K562 (cell line): ENCODE data around the gene POLR1H. TPM values are rescaled to one million over a fixed set of nuclear protein-coding genes. Genes with fewer than 3 reads are reported as not detected.

Experiments used
- ATAC-seq: fragments of 200-7000 bp; cut with Tn5 transposase; 3 replicates; pipeline ENCODE4 v1.9.1; 2020; ENCODE audit warnings: moderate library complexity
- BruUV-seq: library from RNA; stranded (reverse); fragments of 400-500 nt; replicated peaks from 2 replicates; lab custom pipeline; 2021; lab: Mats Ljungman, UMichigan
- CTCF ChIA-PET: fragments of 300-600 bp; formaldehyde crosslinking; extraction: SDS; loops from one replicate; lab custom pipeline; 2021; ENCODE audit warnings: low intra/inter-chr PET ratio; lab: Yijun Ruan, JAX
- POLR2A ChIA-PET: fragments of 300-600, 350-650 bp; sonication (Branson Sonifier 250); formaldehyde crosslinking; extraction: SDS; loops from one replicate; lab custom pipeline; 2021; ENCODE audit warnings: antibody characterized with exemption, inconsistent platforms; lab: Yijun Ruan, JAX
- DNase-seq, 4 experiments: peaks; one replicate each; pipeline versions ENCODE4 v3.0.0 to v3.0.0-alpha.2; 2011 to 2018; ENCODE audit warnings: low spot score in 3 of 4, mixed read lengths in 3 of 4; ENCODE audit errors: extremely low read depth in 1 of 4
- FAIRE-seq: peaks from 2 replicates; lab custom pipeline; 2011; peaks lifted over from hg19 to GRCh38; lab: Jason Lieb, UNC
- H2AFZ ChIP-seq: 2 replicates; pipeline ENCODE4 v1.6.0; 2011; ENCODE audit warnings: low read depth, low read length, control low read depth, inconsistent platforms
- H3K27ac ChIP-seq: fragments of 200-600 bp; 3 replicates; pipeline ENCODE4 v1.8.0; 2011; ENCODE audit warnings: low read depth, mild to moderate bottlenecking, control low read depth, inconsistent platforms, low read length, moderate library complexity, mixed read lengths; ENCODE audit errors: extremely low read depth
- H3K27me3 ChIP-seq, 2 experiments: fragments of 300-600 bp in 1 of 2; 2 replicates in 1 of 2; 3 replicates in 1 of 2; pipeline versions ENCODE4 v1.6.0 to v1.8.0; 2011; ENCODE audit warnings: inconsistent platforms in 2 of 2, low read length in 2 of 2, mild to moderate bottlenecking in 1 of 2, mixed read lengths in 1 of 2, moderate library complexity in 1 of 2; ENCODE audit not compliant: control insufficient read depth in 2 of 2, insufficient read depth in 2 of 2
- H3K36me3 ChIP-seq: fragments of 300-600 bp; 3 replicates; pipeline ENCODE4 v1.8.0; 2011; ENCODE audit warnings: mild to moderate bottlenecking, low read length, inconsistent platforms; ENCODE audit not compliant: control insufficient read depth, insufficient read depth
- H3K4me1 ChIP-seq, 2 experiments: fragments of 200-600 bp in 1 of 2; replicated peaks in 1 of 2; 2 replicates in 1 of 2; 3 replicates in 1 of 2; pipeline versions ENCODE4 v1.5.1 to v1.8.0; 2011; ENCODE audit warnings: inconsistent platforms in 2 of 2, low read length in 2 of 2, mild to moderate bottlenecking in 1 of 2, mixed read lengths in 1 of 2, moderate library complexity in 1 of 2; ENCODE audit not compliant: control insufficient read depth in 2 of 2, insufficient read depth in 2 of 2
- H3K4me2 ChIP-seq: 2 replicates; pipeline ENCODE4 v1.6.1; 2011; ENCODE audit warnings: low read length, control low read depth, inconsistent platforms, mixed read lengths; ENCODE audit not compliant: insufficient read depth
- H3K4me3 ChIP-seq: fragments of 200-600 bp; sonication (generic), shearing (Covaris generic); 2 replicates; pipeline ENCODE4 v1.5.1; 2016; ENCODE audit warnings: control low read depth, inconsistent platforms
- H3K79me2 ChIP-seq: fragments of 200-600 bp; 3 replicates; pipeline ENCODE4 v1.8.0; 2011; ENCODE audit warnings: low read length, inconsistent platforms; ENCODE audit not compliant: control insufficient read depth, insufficient read depth
- H3K9ac ChIP-seq, 2 experiments: 2 replicates each; pipeline versions ENCODE4 v1.6.0 to v1.6.1; 2011; ENCODE audit warnings: low read depth in 2 of 2, low read length in 2 of 2, control low read depth in 1 of 2, inconsistent platforms in 1 of 2, mild to moderate bottlenecking in 1 of 2, mixed read lengths in 1 of 2; ENCODE audit not compliant: insufficient read depth in 1 of 2
- H3K9me1 ChIP-seq: one replicate; pipeline ENCODE4 v1.6.0; 2011; ENCODE audit warnings: inconsistent platforms, mild to moderate bottlenecking, low read length, moderate library complexity; ENCODE audit not compliant: control insufficient read depth, insufficient read depth
- H3K9me3 ChIP-seq: replicated peaks from 2 replicates; pipeline ENCODE4 v1.5.1; 2011; ENCODE audit warnings: low read depth, low read length, inconsistent platforms; ENCODE audit not compliant: control insufficient read depth, insufficient read depth
- H4K20me1 ChIP-seq: replicated peaks from 2 replicates; pipeline ENCODE4 v1.6.1; 2011; ENCODE audit warnings: low read length, inconsistent platforms, mixed read lengths; ENCODE audit not compliant: control insufficient read depth, insufficient read depth
- ELF2 ChIP-seq: fragments of 250-450 bp; sonication (Bioruptor Pico); IDR thresholded peaks from 2 replicates; pipeline ENCODE4 v1.5.0; 2021; ENCODE audit warnings: mild to moderate bottlenecking
- MTA3 ChIP-seq: fragments of 450-650 bp; formaldehyde crosslinking; IDR thresholded peaks from 2 replicates; pipeline ENCODE4 v1.6.1; 2017; ENCODE audit warnings: mild to moderate bottlenecking, borderline replicate concordance
- NUFIP1 ChIP-seq: fragments of 450-650 bp; IDR thresholded peaks from 2 replicates; pipeline ENCODE4 v1.6.1; 2018; ENCODE audit not compliant: partially characterized antibody
- RBM22 ChIP-seq: fragments of 200-400 bp; formaldehyde crosslinking; IDR thresholded peaks from 2 replicates; pipeline ENCODE4 v1.6.1; 2018; ENCODE audit warnings: low read length, low read depth; ENCODE audit not compliant: poor library complexity, severe bottlenecking
- SMAD2 ChIP-seq: fragments of 150-350 bp; IDR thresholded peaks from 2 replicates; pipeline ENCODE4 v1.6.1; 2014; ENCODE audit warnings: low read depth, mild to moderate bottlenecking, low read length
- ZNF699 ChIP-seq: fragments of 250-450 bp; sonication (Bioruptor Pico); IDR thresholded peaks from 2 replicates; pipeline ENCODE4 v1.8.0; 2021; ENCODE audit warnings: mild to moderate bottlenecking, moderate library complexity; ENCODE audit not compliant: insufficient replicate concordance
- WGBS: fragments of 100-300 bp; shearing (Covaris generic); methylation state at CpG from one replicate; pipeline ENCODE4 v1.1.6; 2016; ENCODE audit warnings: low coverage, mixed read lengths; ENCODE audit not compliant: insufficient coverage; ENCODE audit errors: missing lambda C conversion rate; 5-methylcytosine and 5-hydroxymethylcytosine counted together
- in situ Hi-C: fragments of 300-500 bp; cut with MboI; formaldehyde crosslinking; loops from 4 replicates; pipeline ENCODE4 v1.15.0; 2018; ENCODE audit warnings: inconsistent platforms, mixed read lengths
- intact Hi-C: fragments of 100-400 bp; cut with micrococcal nuclease; formaldehyde crosslinking; loops from 2 replicates; pipeline ENCODE4 v1.14.2; 2022
- polyA plus RNA-seq, 8 experiments: library from polyadenylated mRNA; depleted of rRNA in 4 of 8; stranded (reverse) in 5 of 8; unstranded in 3 of 8; fragments of >200 nt; fragmentation: Nextera tagmentation in 2 of 8; fragmentation: Illumina TruSeq in 1 of 8; extraction: Ambion mirVana in 2 of 8; extraction: Trizol in 1 of 8; gene quantifications; 2 replicates each; pipeline versions ENCODE4 v1.2.1 to v1.2.3, GENCODE V29; 2011 to 2014; ENCODE audit warnings: inconsistent platforms in 1 of 8, missing spikeins in 1 of 8
- total RNA-seq, 7 experiments: library from RNA; depleted of rRNA in 6 of 7; stranded (reverse); fragments of >200 nt in 6 of 7; fragmentation: Illumina TruSeq in 2 of 7; extraction: Trizol in 2 of 7; gene quantifications; 2 replicates each; pipeline versions ENCODE4 v1.2.1 to v1.2.3, GENCODE V29; 2011 to 2021; ENCODE audit warnings: low replicate concordance in 1 of 7
- TF ChIP-seq, protein P1 (sequence below), 2 experiments: IDR thresholded peaks; 2 replicates each; pipeline ENCODE4 v1.6.1; 2012; ENCODE audit warnings: improper control_type of control experiment in 2 of 2, low read depth in 2 of 2, low read length in 2 of 2, borderline replicate concordance in 1 of 2
- TF ChIP-seq, protein P2 (sequence below): fragments of 450-650 bp; IDR thresholded peaks from 2 replicates; pipeline ENCODE4 v1.6.1; 2016; ENCODE audit warnings: mild to moderate bottlenecking
- TF ChIP-seq, protein P3 (sequence below): fragments of 250-450 bp; sonication (Bioruptor Pico); IDR thresholded peaks from 2 replicates; pipeline ENCODE4 v1.8.0; 2022; ENCODE audit warnings: moderate library complexity, mild to moderate bottlenecking, inconsistent platforms
- TF ChIP-seq, protein P4 (sequence below): sonication (generic); formaldehyde crosslinking; IDR thresholded peaks from 2 replicates; pipeline ENCODE4 v1.8.0; 2023; ENCODE audit warnings: mild to moderate bottlenecking, missing genetic modification reagents
- TF ChIP-seq, protein P5 (sequence below): fragments of 450-650 bp; formaldehyde crosslinking; IDR thresholded peaks from 2 replicates; pipeline ENCODE4 v1.4.0; 2020; ENCODE audit warnings: mild to moderate bottlenecking, moderate library complexity

POLR1H gene
- total and polyA plus RNA-seq, 9 of the 15 experiments (the other 6 are each of a cell fraction or from before 2014, with no cell fraction given) = 92.2 to 333 (median 143) TPM

DNA sequence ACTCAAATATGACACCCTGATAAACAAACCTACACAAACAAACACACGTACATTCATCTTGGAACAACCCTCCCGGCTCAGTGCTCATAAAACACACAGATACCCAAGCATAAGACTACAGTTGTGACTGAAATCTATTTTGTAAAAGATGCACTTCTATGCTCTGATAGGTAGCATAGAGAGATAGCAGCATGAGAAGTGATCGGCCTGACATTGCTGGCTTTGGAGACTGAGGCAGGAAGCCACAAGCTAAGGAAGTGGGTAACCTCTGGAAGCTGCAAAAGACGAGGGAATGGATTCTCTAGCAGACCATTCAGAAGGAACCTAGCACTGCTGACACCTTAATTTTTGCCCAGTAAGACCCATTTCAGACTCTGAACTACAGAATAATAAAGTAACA, 16.2 kb downstream of the POLR1H start:
- DNase-seq (no peak), ATAC-seq (no peak), FAIRE-seq (peak; percentile 60)
- in situ Hi-C loops = no loop called here
- H3K4me3 ChIP-seq = no peak overlapping the region
- H3K9me1 ChIP-seq = no peaks in the 10 kb centered on the region
- no peak overlapping the region for H3K27ac ChIP-seq
- under 1% methylated on average over 4 of the region's 4 CpGs for WGBS
- no peak overlapping the region for H3K9ac ChIP-seq
- no TSS peak for BruUV-seq
- H3K27me3 ChIP-seq = peaks cover 25 to 44% of the 10 kb centered on the region in 2 experiments; a peak in 4 of 5 replicates
- no peaks in the 10 kb centered on the region for H3K36me3 ChIP-seq
- H2AFZ ChIP-seq = no peak overlapping the region
- H4K20me1 ChIP-seq = 0 out of 2 replicates have a peak, but pooled peaks cover 4% of the 10 kb centered on the region
- intact Hi-C loops = no loop called here
- no peak overlapping the region for H3K4me2 ChIP-seq
- peaks cover 0 to 20% of the 10 kb centered on the region in 2 experiments; a peak in 1 of 5 replicates for H3K4me1 ChIP-seq
- H3K79me2 ChIP-seq = no peaks in the 10 kb centered on the region
- H3K9me3 ChIP-seq = no peaks in the 10 kb centered on the region
- ChIA-PET CTCF (no interaction called here), POLR2A (interaction anchor here (1.1 to 1.5 kb wide), 3 partner anchors 10 to 11 kb away, joined by 3 to 4 read pairs (median 3); partner anchors contain the start of gene PPP1R11)
- TF ChIP-seq NUFIP1 (no peak), RBM22 (no peak), MTA3 (no peak), ZNF699 (CRISPR knock-in tag) (no peak), ELF2 (CRISPR knock-in tag) (no peak), SMAD2 (no peak)
- TF ChIP-seq, protein P1, sequence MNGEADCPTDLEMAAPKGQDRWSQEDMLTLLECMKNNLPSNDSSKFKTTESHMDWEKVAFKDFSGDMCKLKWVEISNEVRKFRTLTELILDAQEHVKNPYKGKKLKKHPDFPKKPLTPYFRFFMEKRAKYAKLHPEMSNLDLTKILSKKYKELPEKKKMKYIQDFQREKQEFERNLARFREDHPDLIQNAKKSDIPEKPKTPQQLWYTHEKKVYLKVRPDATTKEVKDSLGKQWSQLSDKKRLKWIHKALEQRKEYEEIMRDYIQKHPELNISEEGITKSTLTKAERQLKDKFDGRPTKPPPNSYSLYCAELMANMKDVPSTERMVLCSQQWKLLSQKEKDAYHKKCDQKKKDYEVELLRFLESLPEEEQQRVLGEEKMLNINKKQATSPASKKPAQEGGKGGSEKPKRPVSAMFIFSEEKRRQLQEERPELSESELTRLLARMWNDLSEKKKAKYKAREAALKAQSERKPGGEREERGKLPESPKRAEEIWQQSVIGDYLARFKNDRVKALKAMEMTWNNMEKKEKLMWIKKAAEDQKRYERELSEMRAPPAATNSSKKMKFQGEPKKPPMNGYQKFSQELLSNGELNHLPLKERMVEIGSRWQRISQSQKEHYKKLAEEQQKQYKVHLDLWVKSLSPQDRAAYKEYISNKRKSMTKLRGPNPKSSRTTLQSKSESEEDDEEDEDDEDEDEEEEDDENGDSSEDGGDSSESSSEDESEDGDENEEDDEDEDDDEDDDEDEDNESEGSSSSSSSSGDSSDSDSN (IDR thresholded peaks at IDR 0.05; ENCODE audit: borderline replicate concordance in 1 of 2, low read depth in 2 of 2, low read length in 2 of 2) = no peak
- TF ChIP-seq, protein P2, sequence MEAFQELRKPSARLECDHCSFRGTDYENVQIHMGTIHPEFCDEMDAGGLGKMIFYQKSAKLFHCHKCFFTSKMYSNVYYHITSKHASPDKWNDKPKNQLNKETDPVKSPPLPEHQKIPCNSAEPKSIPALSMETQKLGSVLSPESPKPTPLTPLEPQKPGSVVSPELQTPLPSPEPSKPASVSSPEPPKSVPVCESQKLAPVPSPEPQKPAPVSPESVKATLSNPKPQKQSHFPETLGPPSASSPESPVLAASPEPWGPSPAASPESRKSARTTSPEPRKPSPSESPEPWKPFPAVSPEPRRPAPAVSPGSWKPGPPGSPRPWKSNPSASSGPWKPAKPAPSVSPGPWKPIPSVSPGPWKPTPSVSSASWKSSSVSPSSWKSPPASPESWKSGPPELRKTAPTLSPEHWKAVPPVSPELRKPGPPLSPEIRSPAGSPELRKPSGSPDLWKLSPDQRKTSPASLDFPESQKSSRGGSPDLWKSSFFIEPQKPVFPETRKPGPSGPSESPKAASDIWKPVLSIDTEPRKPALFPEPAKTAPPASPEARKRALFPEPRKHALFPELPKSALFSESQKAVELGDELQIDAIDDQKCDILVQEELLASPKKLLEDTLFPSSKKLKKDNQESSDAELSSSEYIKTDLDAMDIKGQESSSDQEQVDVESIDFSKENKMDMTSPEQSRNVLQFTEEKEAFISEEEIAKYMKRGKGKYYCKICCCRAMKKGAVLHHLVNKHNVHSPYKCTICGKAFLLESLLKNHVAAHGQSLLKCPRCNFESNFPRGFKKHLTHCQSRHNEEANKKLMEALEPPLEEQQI = no peak
- TF ChIP-seq, protein P3, sequence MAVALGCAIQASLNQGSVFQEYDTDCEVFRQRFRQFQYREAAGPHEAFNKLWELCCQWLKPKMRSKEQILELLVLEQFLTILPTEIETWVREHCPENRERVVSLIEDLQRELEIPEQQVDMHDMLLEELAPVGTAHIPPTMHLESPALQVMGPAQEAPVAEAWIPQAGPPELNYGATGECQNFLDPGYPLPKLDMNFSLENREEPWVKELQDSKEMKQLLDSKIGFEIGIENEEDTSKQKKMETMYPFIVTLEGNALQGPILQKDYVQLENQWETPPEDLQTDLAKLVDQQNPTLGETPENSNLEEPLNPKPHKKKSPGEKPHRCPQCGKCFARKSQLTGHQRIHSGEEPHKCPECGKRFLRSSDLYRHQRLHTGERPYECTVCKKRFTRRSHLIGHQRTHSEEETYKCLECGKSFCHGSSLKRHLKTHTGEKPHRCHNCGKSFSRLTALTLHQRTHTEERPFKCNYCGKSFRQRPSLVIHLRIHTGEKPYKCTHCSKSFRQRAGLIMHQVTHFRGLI (CRISPR knock-in tag) = no peak
- TF ChIP-seq, protein P4, sequence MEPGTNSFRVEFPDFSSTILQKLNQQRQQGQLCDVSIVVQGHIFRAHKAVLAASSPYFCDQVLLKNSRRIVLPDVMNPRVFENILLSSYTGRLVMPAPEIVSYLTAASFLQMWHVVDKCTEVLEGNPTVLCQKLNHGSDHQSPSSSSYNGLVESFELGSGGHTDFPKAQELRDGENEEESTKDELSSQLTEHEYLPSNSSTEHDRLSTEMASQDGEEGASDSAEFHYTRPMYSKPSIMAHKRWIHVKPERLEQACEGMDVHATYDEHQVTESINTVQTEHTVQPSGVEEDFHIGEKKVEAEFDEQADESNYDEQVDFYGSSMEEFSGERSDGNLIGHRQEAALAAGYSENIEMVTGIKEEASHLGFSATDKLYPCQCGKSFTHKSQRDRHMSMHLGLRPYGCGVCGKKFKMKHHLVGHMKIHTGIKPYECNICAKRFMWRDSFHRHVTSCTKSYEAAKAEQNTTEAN (CRISPR knock-in tag) = no peak
- TF ChIP-seq, protein P5, sequence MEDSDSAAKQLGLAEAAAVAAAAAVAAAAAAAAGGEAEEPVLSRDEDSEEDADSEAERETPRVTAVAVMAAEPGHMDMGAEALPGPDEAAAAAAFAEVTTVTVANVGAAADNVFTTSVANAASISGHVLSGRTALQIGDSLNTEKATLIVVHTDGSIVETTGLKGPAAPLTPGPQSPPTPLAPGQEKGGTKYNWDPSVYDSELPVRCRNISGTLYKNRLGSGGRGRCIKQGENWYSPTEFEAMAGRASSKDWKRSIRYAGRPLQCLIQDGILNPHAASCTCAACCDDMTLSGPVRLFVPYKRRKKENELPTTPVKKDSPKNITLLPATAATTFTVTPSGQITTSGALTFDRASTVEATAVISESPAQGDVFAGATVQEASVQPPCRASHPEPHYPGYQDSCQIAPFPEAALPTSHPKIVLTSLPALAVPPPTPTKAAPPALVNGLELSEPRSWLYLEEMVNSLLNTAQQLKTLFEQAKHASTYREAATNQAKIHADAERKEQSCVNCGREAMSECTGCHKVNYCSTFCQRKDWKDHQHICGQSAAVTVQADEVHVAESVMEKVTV = no peak
